Measurements from ENCODE around the gene BTBD3. TPM values are rescaled to one million over a fixed set of nuclear protein-coding genes. Genes with fewer than 3 reads are reported as not detected.

The BTBD3 gene
- total and polyA plus RNA-seq, 5 donors from 2014 or later = 0.10 to 1.2 (median 0.13) TPM; not detected in 2

DNA sequence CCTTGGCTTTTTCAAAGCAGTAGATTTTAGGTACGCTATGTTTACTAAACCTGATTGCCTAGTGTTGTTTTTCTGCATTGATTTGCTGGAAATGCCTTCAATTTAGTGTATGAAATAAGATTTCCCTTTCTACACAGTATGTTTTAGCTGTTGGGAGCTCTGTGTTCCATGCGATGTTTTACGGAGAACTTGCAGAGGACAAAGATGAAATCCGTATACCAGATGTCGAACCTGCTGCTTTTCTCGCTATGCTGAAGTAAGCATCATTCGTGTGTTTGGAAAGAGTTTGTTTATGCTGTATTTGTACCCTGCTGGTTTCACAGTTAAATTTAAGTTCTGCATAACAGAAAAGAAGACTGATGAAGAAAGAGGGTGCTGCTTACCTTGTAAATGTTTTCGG is 1.9 kb downstream of the BTBD3 start:
- Mint-ChIP-seq H3K27ac (no peak overlapping the region), H3K27me3 (no peaks in the 10 kb centered on the region), H3K9me3 (peaks cover 0 to 2% (median 0%) of the 10 kb centered on the region in 7 donors), H3K36me3 (no peaks in the 10 kb centered on the region), H3K4me1 (no peaks in the 10 kb centered on the region), H3K4me3 (no peak overlapping the region)
- Histone ChIP-seq H3K27me3 (ENCODE audit: control insufficient read depth, insufficient read depth, low read length) (no peaks in the 10 kb centered on the region), H3K36me3 (ENCODE audit: control insufficient read depth, insufficient read depth, low read length) (no peaks in the 10 kb centered on the region), H3K9me3 (ENCODE audit: control insufficient read depth in 2 of 2, low read length in 2 of 2) (no peaks in the 10 kb centered on the region), H3K4me1 (ENCODE audit: control insufficient read depth, insufficient read depth, low read length, poor library complexity, severe bottlenecking) (no peaks in the 10 kb centered on the region), H3K4me3 (ENCODE audit: low read depth, low read length) (no peak overlapping the region), H3K27ac (ENCODE audit: insufficient read depth, low read length, poor library complexity, severe bottlenecking) (no peak overlapping the region)
- no peak for DNase-seq
- no peak for ATAC-seq (ENCODE audit: low read depth in 2 of 2)

DNA sequence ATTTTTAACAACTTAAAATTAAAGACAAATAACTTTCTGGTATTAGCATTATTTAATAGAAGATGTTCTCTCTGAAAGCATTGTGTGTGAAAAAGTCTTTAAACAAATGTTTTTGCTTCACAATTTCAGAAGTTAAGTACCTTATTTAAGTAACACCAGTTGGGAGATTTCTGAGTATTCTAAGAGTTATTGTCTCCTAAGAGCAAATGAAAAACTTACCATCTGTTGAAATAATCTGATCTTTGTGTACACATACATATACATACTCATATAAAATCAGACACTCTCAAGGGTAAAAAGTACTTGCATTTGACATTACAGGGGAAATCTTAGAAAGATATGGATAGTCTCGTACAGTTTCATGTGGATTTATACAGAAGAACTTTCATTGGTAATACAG is 2.4 kb downstream of the BTBD3 start:
- H3K4me1 Mint-ChIP-seq = no peaks in the 10 kb centered on the region

DNA sequence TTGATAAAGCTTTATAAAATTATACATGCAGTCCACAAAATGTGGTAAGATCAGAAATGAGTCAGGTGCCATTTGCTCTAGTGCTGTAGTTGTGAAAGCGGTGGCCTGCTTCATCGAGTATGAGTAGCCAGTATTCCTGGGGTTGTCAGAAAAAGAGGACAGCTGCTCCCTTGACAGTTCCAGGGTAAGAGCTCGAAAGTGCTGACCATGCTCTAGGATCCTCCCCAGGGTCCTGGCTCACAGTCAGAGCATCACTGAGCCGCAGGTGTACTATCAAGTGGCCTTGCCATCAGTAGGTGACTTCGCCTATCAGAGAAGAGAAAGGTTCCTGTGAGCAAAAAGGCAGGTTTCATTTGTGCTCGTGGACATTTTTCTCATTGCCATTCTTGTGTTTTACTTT is 3.6 kb downstream of the BTBD3 start:
- no peaks in the 10 kb centered on the region for H3K27me3 Mint-ChIP-seq
- Histone ChIP-seq H3K27me3 (ENCODE audit: control insufficient read depth, insufficient read depth, low read length) (no peaks in the 10 kb centered on the region), H3K36me3 (ENCODE audit: control insufficient read depth, insufficient read depth, low read length) (no peaks in the 10 kb centered on the region), H3K27ac (ENCODE audit: insufficient read depth, low read length, poor library complexity, severe bottlenecking) (no peak overlapping the region), H3K4me1 (ENCODE audit: control insufficient read depth, insufficient read depth, low read length, poor library complexity, severe bottlenecking) (no peaks in the 10 kb centered on the region), H3K9me3 (ENCODE audit: control insufficient read depth in 2 of 2, low read length in 2 of 2) (no peaks in the 10 kb centered on the region), H3K4me3 (ENCODE audit: low read depth, low read length) (no peak overlapping the region)
- H3K36me3 Mint-ChIP-seq = no peaks in the 10 kb centered on the region
- H3K27ac Mint-ChIP-seq = no peak overlapping the region
- no peak overlapping the region for H3K4me3 Mint-ChIP-seq
- H3K9me3 Mint-ChIP-seq = peaks cover 0 to 3% (median 0%) of the 10 kb centered on the region in 7 donors
- DNase-seq = no peak
- no peak for ATAC-seq (ENCODE audit: low read depth in 2 of 2)
- H3K4me1 Mint-ChIP-seq = no peaks in the 10 kb centered on the region

More for the DNA sequence above, 2.4 kb downstream of the BTBD3 start:
- no peaks in the 10 kb centered on the region for H3K9me3 ChIP-seq (ENCODE audit: control insufficient read depth in 2 of 2, low read length in 2 of 2)
- H3K9me3 Mint-ChIP-seq = peaks cover 0 to 2% (median 0%) of the 10 kb centered on the region in 7 donors
- no peaks in the 10 kb centered on the region for H3K27me3 ChIP-seq (ENCODE audit: control insufficient read depth, insufficient read depth, low read length)
- H3K27me3 Mint-ChIP-seq = no peaks in the 10 kb centered on the region
- H3K36me3 Mint-ChIP-seq = no peaks in the 10 kb centered on the region
- no peaks in the 10 kb centered on the region for H3K36me3 ChIP-seq (ENCODE audit: control insufficient read depth, insufficient read depth, low read length)
- ATAC-seq (ENCODE audit: low read depth in 2 of 2) (no peak), DNase-seq (no peak)
- no peak overlapping the region for H3K4me3 ChIP-seq (ENCODE audit: low read depth, low read length)
- H3K4me1 ChIP-seq (ENCODE audit: control insufficient read depth, insufficient read depth, low read length, poor library complexity, severe bottlenecking) = no peaks in the 10 kb centered on the region
- H3K27ac ChIP-seq (ENCODE audit: insufficient read depth, low read length, poor library complexity, severe bottlenecking) = no peak overlapping the region
- H3K4me3 Mint-ChIP-seq = no peak overlapping the region
- H3K27ac Mint-ChIP-seq = no peak overlapping the region

DNA sequence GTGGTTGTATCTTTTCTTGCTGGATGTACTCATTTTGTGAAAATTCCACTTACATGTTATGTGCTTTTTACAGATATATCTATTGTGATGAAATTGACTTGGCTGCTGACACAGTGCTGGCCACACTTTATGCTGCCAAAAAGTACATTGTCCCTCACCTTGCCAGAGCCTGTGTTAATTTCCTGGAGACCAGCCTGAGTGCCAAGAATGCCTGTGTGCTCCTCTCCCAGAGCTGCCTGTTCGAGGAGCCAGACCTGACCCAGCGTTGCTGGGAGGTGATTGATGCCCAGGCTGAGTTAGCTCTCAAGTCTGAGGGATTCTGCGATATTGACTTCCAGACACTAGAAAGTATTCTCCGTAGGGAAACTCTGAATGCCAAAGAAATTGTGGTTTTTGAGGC is 4.9 kb downstream of the BTBD3 start:
- H3K4me3 Mint-ChIP-seq = no peak overlapping the region
- no peak overlapping the region for H3K27ac ChIP-seq (ENCODE audit: insufficient read depth, low read length, poor library complexity, severe bottlenecking)
- H3K4me3 ChIP-seq (ENCODE audit: low read depth, low read length) = no peak overlapping the region
- H3K9me3 Mint-ChIP-seq = peaks cover 0 to 3% (median 0%) of the 10 kb centered on the region in 7 donors
- no peak for ATAC-seq (ENCODE audit: low read depth in 2 of 2)
- H3K4me1 Mint-ChIP-seq = no peaks in the 10 kb centered on the region
- no peak for DNase-seq
- no peaks in the 10 kb centered on the region for H3K9me3 ChIP-seq (ENCODE audit: control insufficient read depth in 2 of 2, low read length in 2 of 2)
- H3K27me3 ChIP-seq (ENCODE audit: control insufficient read depth, insufficient read depth, low read length) = no peaks in the 10 kb centered on the region
- no peaks in the 10 kb centered on the region for H3K36me3 Mint-ChIP-seq
- no peak overlapping the region for H3K27ac Mint-ChIP-seq
- H3K36me3 ChIP-seq (ENCODE audit: control insufficient read depth, insufficient read depth, low read length) = no peaks in the 10 kb centered on the region
- H3K4me1 ChIP-seq (ENCODE audit: control insufficient read depth, insufficient read depth, low read length, poor library complexity, severe bottlenecking) = no peaks in the 10 kb centered on the region
- no peaks in the 10 kb centered on the region for H3K27me3 Mint-ChIP-seq

DNA sequence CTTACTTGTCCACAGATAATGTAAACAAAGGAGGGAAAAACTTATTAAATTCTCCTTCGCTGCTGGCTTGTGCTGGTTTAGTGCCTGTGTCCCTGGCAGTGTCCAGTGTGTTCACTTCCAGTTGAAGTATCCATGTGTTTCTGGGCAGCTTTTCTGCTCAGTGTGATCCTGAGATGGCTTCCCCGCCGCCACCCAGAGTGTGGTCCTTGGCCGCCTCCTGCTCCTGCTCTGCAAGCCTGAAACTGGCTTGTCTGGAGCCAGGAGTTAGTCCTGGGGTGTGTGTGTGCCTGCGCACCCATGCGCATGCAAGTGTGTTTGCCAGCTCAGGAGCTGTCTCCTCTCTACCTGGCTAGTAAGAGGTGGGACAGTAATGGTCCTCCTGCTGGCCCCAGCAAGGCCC is 7.2 kb downstream of the BTBD3 start:
- Histone ChIP-seq H3K4me1 (ENCODE audit: control insufficient read depth, insufficient read depth, low read length, poor library complexity, severe bottlenecking) (no peaks in the 10 kb centered on the region), H3K4me3 (ENCODE audit: low read depth, low read length) (no peak overlapping the region), H3K27me3 (ENCODE audit: control insufficient read depth, insufficient read depth, low read length) (no peaks in the 10 kb centered on the region), H3K9me3 (ENCODE audit: control insufficient read depth in 2 of 2, low read length in 2 of 2) (no peaks in the 10 kb centered on the region), H3K27ac (ENCODE audit: insufficient read depth, low read length, poor library complexity, severe bottlenecking) (no peak overlapping the region), H3K36me3 (ENCODE audit: control insufficient read depth, insufficient read depth, low read length) (no peaks in the 10 kb centered on the region)
- Mint-ChIP-seq H3K9me3 (peaks cover 0 to 7% (median 3%) of the 10 kb centered on the region in 7 donors), H3K4me3 (no peak overlapping the region), H3K27me3 (no peaks in the 10 kb centered on the region), H3K36me3 (no peaks in the 10 kb centered on the region), H3K27ac (no peak overlapping the region), H3K4me1 (no peaks in the 10 kb centered on the region)
- ATAC-seq (ENCODE audit: low read depth in 2 of 2) = no peak
- DNase-seq = no peak

DNA sequence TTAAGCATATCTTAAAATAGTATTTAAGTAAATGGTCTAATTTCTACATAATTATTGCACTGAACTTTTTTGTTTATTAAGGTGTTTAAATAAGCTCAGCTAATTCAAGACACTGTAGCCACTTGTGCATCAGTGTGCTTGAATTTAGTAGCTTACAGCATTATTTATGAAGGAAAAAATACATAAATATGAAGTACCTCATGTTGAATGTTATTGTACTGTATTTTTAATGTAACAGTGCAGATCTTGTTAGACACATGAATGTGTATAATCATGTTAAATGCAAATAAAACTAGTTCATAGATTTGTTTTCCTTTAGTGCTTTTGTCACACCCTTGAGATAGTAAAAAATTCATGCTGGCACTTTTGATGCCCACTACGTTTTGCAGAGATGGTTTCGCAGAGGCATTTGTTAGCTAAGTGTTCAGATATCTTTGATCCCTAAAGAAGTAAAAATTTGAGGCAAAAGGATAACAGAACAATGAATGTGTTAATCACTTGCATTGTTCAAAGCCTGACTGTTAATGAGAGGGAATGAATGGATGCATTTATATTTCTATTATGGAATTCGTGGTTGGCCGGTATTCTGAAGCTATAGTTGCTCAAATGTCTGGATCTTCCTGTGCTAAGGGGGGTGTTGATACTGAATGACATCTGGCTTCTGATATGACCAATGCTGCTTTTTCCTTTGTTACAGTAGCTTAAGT is 8.8 kb downstream of the BTBD3 start:
- Mint-ChIP-seq H3K9me3 (peaks cover 0 to 7% (median 3%) of the 10 kb centered on the region in 7 donors), H3K36me3 (no peaks in the 10 kb centered on the region), H3K27ac (no peak overlapping the region), H3K4me3 (no peak overlapping the region), H3K4me1 (no peaks in the 10 kb centered on the region), H3K27me3 (no peaks in the 10 kb centered on the region)
- Histone ChIP-seq H3K4me1 (ENCODE audit: control insufficient read depth, insufficient read depth, low read length, poor library complexity, severe bottlenecking) (no peaks in the 10 kb centered on the region), H3K27ac (ENCODE audit: insufficient read depth, low read length, poor library complexity, severe bottlenecking) (no peak overlapping the region), H3K36me3 (ENCODE audit: control insufficient read depth, insufficient read depth, low read length) (no peaks in the 10 kb centered on the region), H3K9me3 (ENCODE audit: control insufficient read depth in 2 of 2, low read length in 2 of 2) (no peaks in the 10 kb centered on the region), H3K4me3 (ENCODE audit: low read depth, low read length) (no peak overlapping the region), H3K27me3 (ENCODE audit: control insufficient read depth, insufficient read depth, low read length) (no peaks in the 10 kb centered on the region)
- no peak for DNase-seq
- ATAC-seq (ENCODE audit: low read depth in 2 of 2) = no peak

DNA sequence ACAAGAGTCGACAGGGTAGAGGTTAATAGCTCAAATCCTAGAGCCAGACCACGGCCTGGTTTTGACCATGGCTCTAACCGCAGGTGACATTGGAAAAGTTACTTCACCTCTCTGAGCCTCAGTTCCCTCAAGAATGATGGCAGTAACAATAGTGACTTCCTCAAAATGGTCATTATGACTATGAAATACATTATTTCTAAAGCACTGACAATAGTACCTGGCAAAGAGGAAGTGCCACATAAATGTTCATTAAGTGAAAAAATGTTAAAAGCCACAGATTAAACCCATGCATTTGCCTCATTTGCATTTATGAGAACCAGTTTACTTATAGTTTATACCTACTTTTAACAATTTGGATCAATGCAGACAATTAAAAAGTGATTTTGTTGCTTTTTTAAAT is 12.3 kb downstream of the BTBD3 start:
- no peaks in the 10 kb centered on the region for H3K36me3 ChIP-seq (ENCODE audit: control insufficient read depth, insufficient read depth, low read length)
- Mint-ChIP-seq H3K36me3 (no peaks in the 10 kb centered on the region), H3K27ac (no peak overlapping the region), H3K9me3 (peaks cover 0 to 9% (median 5%) of the 10 kb centered on the region in 7 donors), H3K4me1 (no peaks in the 10 kb centered on the region), H3K4me3 (no peak overlapping the region), H3K27me3 (no peaks in the 10 kb centered on the region)
- no peak overlapping the region for H3K4me3 ChIP-seq (ENCODE audit: low read depth, low read length)
- H3K9me3 ChIP-seq (ENCODE audit: control insufficient read depth in 2 of 2, low read length in 2 of 2) = no peaks in the 10 kb centered on the region
- no peak for ATAC-seq (ENCODE audit: low read depth in 2 of 2)
- no peaks in the 10 kb centered on the region for H3K27me3 ChIP-seq (ENCODE audit: control insufficient read depth, insufficient read depth, low read length)
- H3K27ac ChIP-seq (ENCODE audit: insufficient read depth, low read length, poor library complexity, severe bottlenecking) = no peak overlapping the region
- DNase-seq = no peak
- H3K4me1 ChIP-seq (ENCODE audit: control insufficient read depth, insufficient read depth, low read length, poor library complexity, severe bottlenecking) = no peaks in the 10 kb centered on the region
